HL-60 (cell line): ENCODE results near the gene RFC2.

ENCODE experiments used
- DNase-seq, 2 experiments: peaks; one replicate each; pipeline ENCODE4 v3.0.0-alpha.2; 2010 to 2020; ENCODE audit warnings: low read depth in 1 of 2, low spot score in 1 of 2
- H3K27ac ChIP-seq: fragments of 250-450 bp; sonication (Bioruptor Pico); replicated peaks from 2 replicates; pipeline ENCODE4 v1.5.1; 2020; ENCODE audit warnings: mild to moderate bottlenecking, moderate library complexity
- H3K27me3 ChIP-seq: fragments of 250-450 bp; sonication (Bioruptor Pico); 2 replicates; pipeline ENCODE4 v1.5.1; 2021; ENCODE audit warnings: mild to moderate bottlenecking, moderate library complexity; ENCODE audit not compliant: insufficient read depth, poor library complexity, severe bottlenecking
- H3K4me3 ChIP-seq: replicated peaks from 2 replicates; pipeline ENCODE4 v1.5.1; 2011; ENCODE audit warnings: mild to moderate bottlenecking, control low read depth, low read length; ENCODE audit not compliant: insufficient read depth
- GABPA ChIP-seq: IDR thresholded peaks from 2 replicates; pipeline ENCODE4 v1.6.1; 2012; ENCODE audit warnings: low read depth
- POLR2AphosphoS5 ChIP-seq: IDR thresholded peaks from 2 replicates; pipeline ENCODE4 v1.6.1; 2012; ENCODE audit warnings: low read depth
- SPI1 ChIP-seq: IDR thresholded peaks from 2 replicates; pipeline ENCODE4 v1.6.1; 2012; ENCODE audit warnings: low read depth, mild to moderate bottlenecking, borderline replicate concordance
- TF ChIP-seq, protein P1 (sequence below): IDR thresholded peaks from 2 replicates; pipeline ENCODE4 v1.6.1; 2012; ENCODE audit warnings: low read depth; ENCODE audit not compliant: insufficient replicate concordance
- TF ChIP-seq, protein P2 (sequence below): IDR thresholded peaks from one replicate; pipeline ENCODE4 v1.5.1; 2011; ENCODE audit warnings: low read length, control low read depth, inconsistent platforms; ENCODE audit not compliant: insufficient read depth

Gene RFC2

DNA sequence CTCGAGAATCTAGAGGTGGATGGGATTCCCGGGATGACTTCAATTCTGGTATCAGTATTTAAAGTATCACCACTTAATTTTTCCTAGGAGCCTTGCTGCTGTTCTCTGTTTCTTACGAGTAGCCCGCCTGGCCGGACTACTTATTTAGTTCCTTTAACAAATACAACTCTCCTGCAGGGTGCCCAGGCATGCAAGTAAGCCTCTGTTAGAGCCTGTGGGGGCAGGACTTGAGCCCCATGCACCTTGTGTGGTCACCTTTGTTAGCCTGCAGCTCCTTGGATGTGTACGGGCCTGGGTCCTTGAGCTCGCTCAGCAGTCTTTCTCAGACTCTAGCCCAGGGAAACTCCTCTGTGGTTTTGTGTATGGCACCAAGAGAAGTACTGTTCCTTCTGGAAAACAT, 63.9 kb downstream of the RFC2 start:
- Histone ChIP-seq H3K27ac (no peak overlapping the region), H3K27me3 (no peaks in the 10 kb centered on the region), H3K4me3 (no peak overlapping the region)
- DNase-seq = no peak
- TF ChIP-seq, protein P1, sequence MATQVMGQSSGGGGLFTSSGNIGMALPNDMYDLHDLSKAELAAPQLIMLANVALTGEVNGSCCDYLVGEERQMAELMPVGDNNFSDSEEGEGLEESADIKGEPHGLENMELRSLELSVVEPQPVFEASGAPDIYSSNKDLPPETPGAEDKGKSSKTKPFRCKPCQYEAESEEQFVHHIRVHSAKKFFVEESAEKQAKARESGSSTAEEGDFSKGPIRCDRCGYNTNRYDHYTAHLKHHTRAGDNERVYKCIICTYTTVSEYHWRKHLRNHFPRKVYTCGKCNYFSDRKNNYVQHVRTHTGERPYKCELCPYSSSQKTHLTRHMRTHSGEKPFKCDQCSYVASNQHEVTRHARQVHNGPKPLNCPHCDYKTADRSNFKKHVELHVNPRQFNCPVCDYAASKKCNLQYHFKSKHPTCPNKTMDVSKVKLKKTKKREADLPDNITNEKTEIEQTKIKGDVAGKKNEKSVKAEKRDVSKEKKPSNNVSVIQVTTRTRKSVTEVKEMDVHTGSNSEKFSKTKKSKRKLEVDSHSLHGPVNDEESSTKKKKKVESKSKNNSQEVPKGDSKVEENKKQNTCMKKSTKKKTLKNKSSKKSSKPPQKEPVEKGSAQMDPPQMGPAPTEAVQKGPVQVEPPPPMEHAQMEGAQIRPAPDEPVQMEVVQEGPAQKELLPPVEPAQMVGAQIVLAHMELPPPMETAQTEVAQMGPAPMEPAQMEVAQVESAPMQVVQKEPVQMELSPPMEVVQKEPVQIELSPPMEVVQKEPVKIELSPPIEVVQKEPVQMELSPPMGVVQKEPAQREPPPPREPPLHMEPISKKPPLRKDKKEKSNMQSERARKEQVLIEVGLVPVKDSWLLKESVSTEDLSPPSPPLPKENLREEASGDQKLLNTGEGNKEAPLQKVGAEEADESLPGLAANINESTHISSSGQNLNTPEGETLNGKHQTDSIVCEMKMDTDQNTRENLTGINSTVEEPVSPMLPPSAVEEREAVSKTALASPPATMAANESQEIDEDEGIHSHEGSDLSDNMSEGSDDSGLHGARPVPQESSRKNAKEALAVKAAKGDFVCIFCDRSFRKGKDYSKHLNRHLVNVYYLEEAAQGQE = no peak
- TF ChIP-seq, protein P2, sequence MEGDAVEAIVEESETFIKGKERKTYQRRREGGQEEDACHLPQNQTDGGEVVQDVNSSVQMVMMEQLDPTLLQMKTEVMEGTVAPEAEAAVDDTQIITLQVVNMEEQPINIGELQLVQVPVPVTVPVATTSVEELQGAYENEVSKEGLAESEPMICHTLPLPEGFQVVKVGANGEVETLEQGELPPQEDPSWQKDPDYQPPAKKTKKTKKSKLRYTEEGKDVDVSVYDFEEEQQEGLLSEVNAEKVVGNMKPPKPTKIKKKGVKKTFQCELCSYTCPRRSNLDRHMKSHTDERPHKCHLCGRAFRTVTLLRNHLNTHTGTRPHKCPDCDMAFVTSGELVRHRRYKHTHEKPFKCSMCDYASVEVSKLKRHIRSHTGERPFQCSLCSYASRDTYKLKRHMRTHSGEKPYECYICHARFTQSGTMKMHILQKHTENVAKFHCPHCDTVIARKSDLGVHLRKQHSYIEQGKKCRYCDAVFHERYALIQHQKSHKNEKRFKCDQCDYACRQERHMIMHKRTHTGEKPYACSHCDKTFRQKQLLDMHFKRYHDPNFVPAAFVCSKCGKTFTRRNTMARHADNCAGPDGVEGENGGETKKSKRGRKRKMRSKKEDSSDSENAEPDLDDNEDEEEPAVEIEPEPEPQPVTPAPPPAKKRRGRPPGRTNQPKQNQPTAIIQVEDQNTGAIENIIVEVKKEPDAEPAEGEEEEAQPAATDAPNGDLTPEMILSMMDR = no peak
- TF ChIP-seq SPI1 = no peak
- TF ChIP-seq GABPA = no peak
- no peak for TF ChIP-seq POLR2AphosphoS5

DNA sequence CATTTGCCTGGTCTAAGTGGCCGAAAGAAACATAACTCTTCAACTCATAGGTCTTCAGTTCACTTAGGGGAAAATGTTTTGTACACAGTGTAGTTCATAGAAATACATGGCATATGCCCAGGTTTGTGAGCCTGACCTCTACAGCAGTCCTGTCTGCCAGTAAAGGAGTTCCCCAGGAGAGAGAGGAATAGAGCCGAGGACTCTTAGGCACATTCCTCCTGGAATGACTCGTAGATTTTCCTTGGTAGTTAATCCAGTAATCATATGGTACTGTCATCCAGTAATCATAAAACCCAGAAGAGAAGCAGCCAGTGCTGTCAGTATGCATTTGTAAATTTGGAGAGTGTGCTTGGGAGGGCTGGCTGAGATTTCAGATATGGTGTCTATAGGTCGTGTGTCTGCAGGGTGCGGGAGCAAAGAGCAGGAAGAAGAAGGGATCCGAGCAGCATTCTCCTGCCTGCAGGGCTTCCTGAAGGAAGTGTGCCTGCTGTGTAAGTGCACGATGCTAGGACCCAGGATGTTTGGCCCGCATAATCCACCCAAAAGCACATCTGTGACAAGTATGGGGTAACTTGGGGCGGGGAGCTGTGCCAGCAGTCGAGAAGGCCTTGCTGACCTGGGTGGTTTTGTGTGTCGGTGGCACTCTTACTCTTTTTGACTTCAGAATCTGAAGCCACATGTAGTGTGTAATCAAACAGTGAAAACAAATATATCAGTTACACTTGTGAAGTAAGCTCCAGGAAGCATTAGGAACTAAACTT, 66.1 kb downstream of the RFC2 start:
- H3K27ac ChIP-seq = no peak overlapping the region
- no peak for DNase-seq
- H3K4me3 ChIP-seq = no peak overlapping the region
- H3K27me3 ChIP-seq = no peaks in the 10 kb centered on the region
- TF ChIP-seq SPI1 (no peak), POLR2AphosphoS5 (no peak), GABPA (no peak)
- TF ChIP-seq, protein P1 = no peak
- TF ChIP-seq, protein P2 = no peak

- no peaks in the 10 kb centered on the region for H3K27me3 ChIP-seq
- H3K27ac ChIP-seq = no peak overlapping the region
- TF ChIP-seq, protein P1 = no peak
- TF ChIP-seq SPI1 (no peak), GABPA (no peak), POLR2AphosphoS5 (no peak)
- TF ChIP-seq, protein P2 = no peak
- DNase-seq = no peak
- no peak overlapping the region for H3K4me3 ChIP-seq
Observed at GRCh38 chr7:74185636-74186035, 68.6 kb downstream of the RFC2 start.
